CD4-positive, alpha-beta T cell treated with Interleukin-1 beta for 1 hour (primary cell): ENCODE data around the gene LRRC27.

Source experiments
- DNase-seq, 2 donors: peaks; one replicate each; pipeline ENCODE4 v3.0.0-alpha.2; 2020 to 2022

LRRC27 gene

GRCh38 chr10:132417257-132417910 lies 85.4 kb downstream of the LRRC27 start:
- DNase-seq: no peak

GRCh38 chr10:132417957-132418441 lies 86.0 kb downstream of the LRRC27 start:
- peak in 1 of 2 donors; percentile 67 for DNase-seq

- DNase-seq: peak in 1 of 2 donors; percentile 42
Observed at GRCh38 chr10:132418527-132419416, 86.8 kb downstream of the LRRC27 start.

GRCh38 chr10:132419538-132420468 lies 87.8 kb downstream of the LRRC27 start:
- no peak for DNase-seq

GRCh38 chr10:132420469-132420980 lies 88.5 kb downstream of the LRRC27 start:
- DNase-seq: peak in 1 of 2 donors; percentile 47

- peak; percentile 33 to 71 for DNase-seq
Observed at GRCh38 chr10:132420981-132421846, 89.2 kb downstream of the LRRC27 start.

- peak in 1 of 2 donors; percentile 62 for DNase-seq
Observed at GRCh38 chr10:132421847-132422751, 90.1 kb downstream of the LRRC27 start.

- peak in 1 of 2 donors; percentile 62 for DNase-seq
Observed at GRCh38 chr10:132422903-132423825, 91.2 kb downstream of the LRRC27 start.

GRCh38 chr10:132423966-132424861 lies 92.2 kb downstream of the LRRC27 start:
- no peak for DNase-seq

GRCh38 chr10:132425029-132425756 lies 93.2 kb downstream of the LRRC27 start:
- no peak for DNase-seq

GRCh38 chr10:132425757-132426155 lies 93.8 kb downstream of the LRRC27 start:
- no peak for DNase-seq

GRCh38 chr10:132427006-132427771 lies 95.2 kb downstream of the LRRC27 start:
- DNase-seq: no peak

GRCh38 chr10:132427939-132428367 lies 96.0 kb downstream of the LRRC27 start:
- no peak for DNase-seq

GRCh38 chr10:132428486-132428995 lies 96.5 kb downstream of the LRRC27 start:
- no peak for DNase-seq
